Small intestine (tissue), 7 donors: ENCODE measurements around the gene SMPX. TPM values are rescaled to one million over a fixed set of nuclear protein-coding genes. Genes with fewer than 3 reads are reported as not detected.
A peak's percentile ranks its signal among the peaks of the same experiment; 100 is the strongest.

ENCODE experiments used
- DNase-seq, 2 donors: peaks; one replicate each; pipeline versions ENCODE4 v3.0.0 to v3.0.0-alpha.2; 2013
- FAIRE-seq: peaks from 2 replicates; lab custom pipeline; 2012; peaks lifted over from hg19 to GRCh38; lab: Jason Lieb, UNC
- H3K27ac ChIP-seq, 3 donors: one replicate each; pipeline ENCODE4 v1.5.1; 2013; ENCODE audit warnings: low read length in 2 of 3, mild to moderate bottlenecking in 2 of 3, control low read depth in 1 of 3, inconsistent platforms in 1 of 3, low read depth in 1 of 3, moderate library complexity in 1 of 3
- H3K27me3 ChIP-seq, 3 donors: one replicate each; pipeline ENCODE4 v1.6.1; 2013; ENCODE audit warnings: low read length in 3 of 3, inconsistent platforms in 1 of 3; ENCODE audit not compliant: control insufficient read depth in 3 of 3, insufficient read depth in 3 of 3
- H3K36me3 ChIP-seq, 3 donors: one replicate each; pipeline ENCODE4 v1.6.1; 2013; ENCODE audit warnings: low read length in 3 of 3, inconsistent platforms in 1 of 3, low read depth in 1 of 3, mild to moderate bottlenecking in 1 of 3, moderate library complexity in 1 of 3; ENCODE audit not compliant: control insufficient read depth in 3 of 3, insufficient read depth in 2 of 3
- H3K4me1 ChIP-seq, 3 donors: one replicate each; pipeline ENCODE4 v1.6.1; 2013; ENCODE audit warnings: low read length in 2 of 3, inconsistent platforms in 1 of 3, low read depth in 1 of 3, mild to moderate bottlenecking in 1 of 3, moderate library complexity in 1 of 3; ENCODE audit not compliant: control insufficient read depth in 3 of 3, insufficient read depth in 2 of 3
- H3K4me3 ChIP-seq, 3 donors: one replicate each; pipeline ENCODE4 v1.5.1; 2013; ENCODE audit warnings: low read length in 3 of 3, control low read depth in 1 of 3, inconsistent platforms in 1 of 3, low read depth in 1 of 3, mild to moderate bottlenecking in 1 of 3, moderate library complexity in 1 of 3
- H3K9me3 ChIP-seq, 2 donors: one replicate each; pipeline ENCODE4 v1.6.1; 2013; ENCODE audit warnings: low read depth in 1 of 2, low read length in 1 of 2; ENCODE audit not compliant: control insufficient read depth in 2 of 2, insufficient read depth in 1 of 2
- WGBS, 3 donors: extraction: QIAGEN DNeasy Blood & Tissue Kit; methylation state at CpG; one replicate each; pipeline ENCODE4 v1.1.7; 2013; 5-methylcytosine and 5-hydroxymethylcytosine counted together
- polyA plus RNA-seq, 4 donors: library from polyadenylated mRNA; stranded (reverse) in 3 of 4; unstranded in 1 of 4; fragments of 200-250 nt in 3 of 4; fragments of 120-200 nt in 1 of 4; gene quantifications; one replicate each; pipeline versions ENCODE4 v1.2.1 to v1.2.3, GENCODE V29; 2013
- donor health status: healthy with polysubstance abuse.
- donor health status: control.
- donor health status: control.
- donor health status: Bipolar disorder and iron deficiency.
- donor health status: healthy.

SMPX gene
- polyA plus RNA-seq, 4 donors = 0.24 to 4.1 (median 0.78) TPM; not detected in 1

DNA sequence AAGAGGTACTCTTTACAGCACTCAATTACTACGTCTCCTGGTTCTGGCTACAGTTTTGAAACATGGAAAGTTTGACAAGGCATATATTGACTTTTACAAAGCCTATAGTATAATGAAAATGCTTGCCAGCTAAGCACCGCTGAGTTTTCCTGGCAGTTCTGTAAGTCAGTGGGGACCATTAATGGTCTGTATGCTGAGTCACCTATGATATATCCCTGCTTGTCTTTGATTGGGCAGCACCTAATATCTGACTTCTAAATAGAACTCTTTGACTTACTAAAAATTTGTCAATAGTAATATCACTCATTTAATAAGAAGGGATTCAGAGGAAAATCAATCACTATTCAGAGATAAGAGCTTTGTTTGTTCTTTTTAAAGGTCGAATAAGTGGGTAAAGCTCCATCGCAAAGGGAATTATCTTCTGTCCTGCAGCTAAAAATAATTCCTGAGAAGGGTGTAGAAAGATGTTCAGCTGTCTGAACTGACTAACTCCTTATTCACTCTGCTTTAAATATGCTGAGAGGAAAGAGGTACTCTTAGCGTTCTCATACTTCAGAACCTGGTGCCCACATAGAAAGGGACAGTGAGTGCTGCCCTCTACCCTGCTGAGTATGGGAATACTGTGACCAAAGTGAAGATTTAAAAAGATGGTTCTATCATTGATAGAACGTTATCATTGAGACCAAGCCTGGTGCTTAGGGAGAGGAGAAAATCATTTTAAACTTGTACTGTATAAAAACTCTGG, 959 bp downstream of the SMPX start:
- Histone ChIP-seq H3K27ac (no peak overlapping the region), H3K27me3 (no peaks in the 10 kb centered on the region), H3K4me3 (no peak overlapping the region), H3K9me3 (no peaks in the 10 kb centered on the region), H3K4me1 (no peaks in the 10 kb centered on the region), H3K36me3 (no peaks in the 10 kb centered on the region)
- 55 to 67% (median 56%) methylated on average over 6 of the region's 6 CpGs for WGBS, 3 donors
- FAIRE-seq = no peak
- no peak for DNase-seq

GRCh38 chrX:21749924-21750323, 8.0 kb downstream of the SMPX start:
- Histone ChIP-seq H3K4me1 (peaks cover 0 to 3% (median 0%) of the 10 kb centered on the region in 3 donors), H3K36me3 (no peaks in the 10 kb centered on the region), H3K4me3 (no peak overlapping the region), H3K27me3 (no peaks in the 10 kb centered on the region), H3K27ac (no peak overlapping the region), H3K9me3 (no peaks in the 10 kb centered on the region)
- WGBS, 3 donors = 63 to 100% (median 87%) methylated on average over 1 of the region's 1 CpG
- DNase-seq = no peak
- no peak for FAIRE-seq

GRCh38 chrX:21748235-21748634, 9.7 kb downstream of the SMPX start:
- H3K9me3 ChIP-seq = no peaks in the 10 kb centered on the region
- H3K36me3 ChIP-seq = no peaks in the 10 kb centered on the region
- FAIRE-seq (no peak), DNase-seq (no peak)
- WGBS, 3 donors = 38 to 41% (median 40%) methylated on average over 5 of the region's 5 CpGs
- H3K27me3 ChIP-seq = no peaks in the 10 kb centered on the region
- peaks cover 0 to 3% (median 0%) of the 10 kb centered on the region in 3 donors for H3K4me1 ChIP-seq
- H3K4me3 ChIP-seq = no peak overlapping the region
- H3K27ac ChIP-seq = no peak overlapping the region

DNA sequence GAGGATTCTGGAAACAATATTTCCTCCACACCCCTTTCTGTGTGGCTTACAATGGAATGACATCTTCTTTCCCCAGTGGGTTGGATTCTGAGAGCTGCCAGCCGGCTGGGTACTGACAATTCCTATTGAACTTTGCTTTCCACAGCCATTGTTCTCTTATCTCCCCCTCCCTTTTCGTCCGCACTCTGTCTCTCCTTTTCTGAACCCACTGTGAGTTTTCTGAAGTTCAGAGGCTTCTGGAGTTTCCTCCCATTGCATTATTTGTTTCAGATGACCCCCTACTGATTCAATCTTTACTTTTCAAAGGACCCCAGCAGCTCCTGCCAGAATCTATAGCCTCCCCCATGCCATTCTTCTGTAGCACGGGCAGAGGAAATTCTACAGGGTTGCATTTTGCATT, 10.4 kb downstream of the SMPX start:
- Histone ChIP-seq H3K4me3 (no peak overlapping the region), H3K4me1 (peaks cover 0 to 7% (median 0%) of the 10 kb centered on the region in 3 donors), H3K27me3 (no peaks in the 10 kb centered on the region), H3K9me3 (no peaks in the 10 kb centered on the region), H3K27ac (no peak overlapping the region), H3K36me3 (no peaks in the 10 kb centered on the region)
- peak; percentile 19 to 41 for DNase-seq
- 11 to 17% (median 17%) methylated on average over 4 of the region's 4 CpGs for WGBS, 3 donors
- no peak for FAIRE-seq

DNA sequence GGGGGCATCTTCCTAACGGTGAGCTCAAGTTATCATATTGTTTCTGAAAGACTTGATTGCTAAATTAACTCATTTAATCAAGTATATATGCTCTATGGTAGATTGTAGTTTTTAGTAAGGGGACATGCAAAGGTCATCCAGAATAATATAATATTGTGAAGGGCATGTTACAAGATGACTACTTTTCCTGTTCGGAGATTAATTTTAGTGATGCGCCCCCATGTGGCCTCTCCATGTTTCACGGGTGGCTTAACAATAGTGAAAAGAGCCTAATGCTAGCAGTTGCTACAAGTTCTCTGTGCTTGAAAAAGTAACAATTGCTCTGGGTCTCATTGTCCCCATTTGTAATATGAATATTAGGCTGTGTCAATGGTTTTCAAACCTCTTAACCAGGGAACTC, 12.2 kb downstream of the SMPX start:
- H3K36me3 ChIP-seq = no peaks in the 10 kb centered on the region
- WGBS, 3 donors = 25 to 32% (median 28%) methylated on average over 4 of the region's 4 CpGs
- no peaks in the 10 kb centered on the region for H3K27me3 ChIP-seq
- no peaks in the 10 kb centered on the region for H3K9me3 ChIP-seq
- DNase-seq (peak; percentile 25 to 38), FAIRE-seq (no peak)
- H3K4me1 ChIP-seq = peaks cover 0 to 11% (median 0%) of the 10 kb centered on the region in 3 donors
- no peak overlapping the region for H3K4me3 ChIP-seq
- H3K27ac ChIP-seq = no peak overlapping the region

- peaks cover 0 to 16% (median 0%) of the 10 kb centered on the region in 3 donors for H3K4me1 ChIP-seq
- H3K4me3 ChIP-seq = no peak overlapping the region
- H3K36me3 ChIP-seq = no peaks in the 10 kb centered on the region
- FAIRE-seq (no peak), DNase-seq (no peak)
- no peaks in the 10 kb centered on the region for H3K27me3 ChIP-seq
- H3K9me3 ChIP-seq = no peaks in the 10 kb centered on the region
- no peak overlapping the region for H3K27ac ChIP-seq
- WGBS, 3 donors = 33 to 59% (median 50%) methylated on average over 1 of the region's 1 CpG
Observed at GRCh38 chrX:21744721-21745120, 13.2 kb downstream of the SMPX start.

DNA sequence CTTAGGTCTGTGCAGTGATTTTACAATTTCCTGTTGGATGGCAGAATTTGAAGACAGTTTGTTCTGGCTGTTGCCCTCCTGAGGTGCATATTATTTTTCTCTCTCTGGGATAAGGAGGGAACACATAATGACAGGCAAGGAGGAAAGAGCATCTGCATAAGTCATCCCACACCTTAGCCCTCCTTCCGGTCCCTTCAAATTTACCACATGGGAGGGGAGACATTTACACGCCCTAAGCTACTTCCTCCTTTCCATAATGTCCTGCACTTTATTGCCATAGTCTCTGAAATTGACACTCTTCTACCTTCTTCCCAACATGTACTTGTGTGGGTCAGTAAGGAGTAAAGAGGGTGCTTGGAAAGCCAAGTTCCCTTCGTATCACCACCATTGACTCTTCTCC, 13.9 kb downstream of the SMPX start:
- no peak for FAIRE-seq
- H3K4me1 ChIP-seq = peaks cover 0 to 16% (median 0%) of the 10 kb centered on the region in 3 donors
- no peaks in the 10 kb centered on the region for H3K27me3 ChIP-seq
- DNase-seq = no peak
- H3K36me3 ChIP-seq = no peaks in the 10 kb centered on the region
- H3K4me3 ChIP-seq = no peak overlapping the region
- 62 to 76% (median 67%) methylated on average over 3 of the region's 3 CpGs for WGBS, 3 donors
- no peak overlapping the region for H3K27ac ChIP-seq
- no peaks in the 10 kb centered on the region for H3K9me3 ChIP-seq

- 54 to 59% (median 57%) methylated on average over 6 of the region's 6 CpGs for WGBS, 3 donors
- Histone ChIP-seq H3K27me3 (no peaks in the 10 kb centered on the region), H3K36me3 (no peaks in the 10 kb centered on the region), H3K4me1 (peaks cover 0 to 13% (median 0%) of the 10 kb centered on the region in 3 donors), H3K27ac (no peak overlapping the region), H3K9me3 (no peaks in the 10 kb centered on the region), H3K4me3 (no peak overlapping the region)
- peak in 1 of 2 donors; percentile 56 for DNase-seq
- no peak for FAIRE-seq
Observed at GRCh38 chrX:21741869-21742701, 15.8 kb downstream of the SMPX start.
